GM23338 (cell line): ENCODE data around the gene MARCHF3. TPM values are rescaled to one million over a fixed set of nuclear protein-coding genes. Genes with fewer than 3 reads are reported as not detected.
"Not testable (repeated sequence)": the region's sequence is repeated elsewhere in the genome, so short reads cannot be mapped to it uniquely, and the experiment has no call there.

Experiments used
- ATAC-seq: fragments of 200-7000 bp; cut with Tn5 transposase; 3 replicates; pipeline ENCODE4 v1.9.1; 2020
- DNase-seq: peaks from one replicate; pipeline ENCODE4 v3.0.0-alpha.2; 2015; ENCODE audit warnings: low spot score
- H2AFZ ChIP-seq: fragments of 200-600 bp; sonication (generic); 2 replicates; pipeline ENCODE4 v1.8.0; 2016; ENCODE audit warnings: antibody characterized with exemption, mild to moderate bottlenecking, moderate library complexity
- H3F3A ChIP-seq: fragments of 200-600 bp; sonication (generic); replicated peaks from 2 replicates; pipeline ENCODE4 v1.8.0; 2017; ENCODE audit warnings: antibody characterized with exemption, mixed run types, low read depth
- H3K27ac ChIP-seq: fragments of 200-600 bp; sonication (generic); 2 replicates; pipeline ENCODE4 v1.6.1; 2016; ENCODE audit warnings: low read depth
- H3K27me3 ChIP-seq: fragments of 200-600 bp; sonication (generic); 2 replicates; pipeline ENCODE4 v1.8.0; 2016; ENCODE audit warnings: mild to moderate bottlenecking, mixed run types, moderate library complexity; ENCODE audit not compliant: insufficient read depth
- H3K36me3 ChIP-seq: fragments of 200-600 bp; sonication (generic); 2 replicates; pipeline ENCODE4 v1.8.0; 2016; ENCODE audit warnings: mild to moderate bottlenecking; ENCODE audit not compliant: insufficient read depth
- H3K4me1 ChIP-seq: fragments of 200-600 bp; sonication (generic); 2 replicates; pipeline ENCODE4 v1.8.0; 2016; ENCODE audit warnings: mild to moderate bottlenecking, moderate library complexity; ENCODE audit not compliant: insufficient read depth
- H3K4me2 ChIP-seq: fragments of 200-600 bp; sonication (generic); 2 replicates; pipeline ENCODE4 v1.7.1; 2017; ENCODE audit warnings: mixed run types
- H3K4me3 ChIP-seq: fragments of 200-600 bp; sonication (generic); 2 replicates; pipeline ENCODE4 v1.6.1; 2016; ENCODE audit warnings: mixed run types
- H3K79me2 ChIP-seq: fragments of 200-600 bp; sonication (generic); replicated peaks from 2 replicates; pipeline ENCODE4 v1.8.0; 2017; ENCODE audit warnings: mild to moderate bottlenecking; ENCODE audit not compliant: insufficient read depth
- H3K9me2 ChIP-seq: fragments of 200-600 bp; sonication (generic); 2 replicates; pipeline ENCODE4 v1.8.0; 2017; ENCODE audit not compliant: insufficient read depth
- H4K20me1 ChIP-seq: fragments of 200-600 bp; sonication (generic); replicated peaks from 2 replicates; pipeline ENCODE4 v1.8.0; 2017; ENCODE audit warnings: mild to moderate bottlenecking; ENCODE audit not compliant: insufficient read depth
- H3K27ac Mint-ChIP-seq: 2 replicates; pipeline ENCODE4 v1.8.0; 2020; ENCODE audit warnings: inconsistent platforms, mild to moderate bottlenecking, moderate library complexity, mixed read lengths
- H3K27me3 Mint-ChIP-seq: 3 replicates; pipeline ENCODE4 v1.8.0; 2022; ENCODE audit warnings: low read depth, mild to moderate bottlenecking, moderate library complexity, mixed read lengths, inconsistent platforms; ENCODE audit not compliant: insufficient read depth, poor library complexity
- H3K36me3 Mint-ChIP-seq: 3 replicates; pipeline ENCODE4 v1.8.0; 2021; ENCODE audit warnings: low read depth, mild to moderate bottlenecking, inconsistent platforms, moderate library complexity, mixed read lengths
- H3K4me1 Mint-ChIP-seq: 3 replicates; pipeline ENCODE4 v1.8.0; 2020; ENCODE audit warnings: mild to moderate bottlenecking, inconsistent platforms, mixed read lengths
- H3K4me3 Mint-ChIP-seq: 3 replicates; pipeline ENCODE4 v1.8.0; 2021; ENCODE audit warnings: moderate library complexity, mild to moderate bottlenecking, inconsistent platforms, mixed read lengths
- H3K9me3 Mint-ChIP-seq: 3 replicates; pipeline ENCODE4 v1.8.0; 2020; ENCODE audit warnings: moderate library complexity, mild to moderate bottlenecking, inconsistent platforms, mixed read lengths
- CREB1 ChIP-seq: fragments of 250-450 bp; sonication (Bioruptor Pico); IDR thresholded peaks from 2 replicates; pipeline ENCODE4 v1.5.0; 2020; ENCODE audit warnings: low read depth, mild to moderate bottlenecking, moderate library complexity
- ETS1 ChIP-seq: IDR thresholded peaks from 2 replicates; pipeline ENCODE4 v1.6.1; 2016; ENCODE audit warnings: antibody characterized with exemption
- JUNB ChIP-seq: IDR thresholded peaks from one replicate; pipeline ENCODE4 v1.6.1; 2016; ENCODE audit warnings: antibody characterized with exemption; ENCODE audit not compliant: unreplicated experiment
- ZNF114 ChIP-seq: fragments of 250-450 bp; sonication (Bioruptor Pico); IDR thresholded peaks from 2 replicates; pipeline ENCODE4 v1.5.0; 2020; ENCODE audit warnings: mild to moderate bottlenecking, moderate library complexity
- ZNF331 ChIP-seq: fragments of 250-450 bp; sonication (Bioruptor Pico); IDR thresholded peaks from 2 replicates; pipeline ENCODE4 v1.5.0; 2020; ENCODE audit warnings: low read depth, mild to moderate bottlenecking, moderate library complexity
- polyA plus RNA-seq: library from polyadenylated mRNA; unstranded; fragments of >200 nt; fragmentation: Nextera tagmentation; extraction: Ambion mirVana; gene quantifications from 2 replicates; pipeline ENCODE4 v1.2.1, GENCODE V29; 2016
- total RNA-seq: library from RNA; depleted of rRNA; stranded (reverse); fragments of >200 nt; shearing (Covaris generic); gene quantifications from 2 replicates; pipeline ENCODE4 v1.2.3, GENCODE V29; 2014
- TF ChIP-seq, protein P1 (sequence below): fragments of 250-450 bp; sonication (Bioruptor Pico); IDR thresholded peaks from 2 replicates; pipeline ENCODE4 v1.5.0; 2020; ENCODE audit warnings: mild to moderate bottlenecking, moderate library complexity

MARCHF3 gene
- total and polyA plus RNA-seq, 2 experiments from 2014 or later = 7.0 to 12.7 TPM

- no peak for TF ChIP-seq ETS1
- no peak for TF ChIP-seq CREB1 (CRISPR knock-in tag)
- no peak for TF ChIP-seq ZNF331
- no peak for TF ChIP-seq ZNF114
- TF ChIP-seq JUNB = no peak
- TF ChIP-seq, protein P1, sequence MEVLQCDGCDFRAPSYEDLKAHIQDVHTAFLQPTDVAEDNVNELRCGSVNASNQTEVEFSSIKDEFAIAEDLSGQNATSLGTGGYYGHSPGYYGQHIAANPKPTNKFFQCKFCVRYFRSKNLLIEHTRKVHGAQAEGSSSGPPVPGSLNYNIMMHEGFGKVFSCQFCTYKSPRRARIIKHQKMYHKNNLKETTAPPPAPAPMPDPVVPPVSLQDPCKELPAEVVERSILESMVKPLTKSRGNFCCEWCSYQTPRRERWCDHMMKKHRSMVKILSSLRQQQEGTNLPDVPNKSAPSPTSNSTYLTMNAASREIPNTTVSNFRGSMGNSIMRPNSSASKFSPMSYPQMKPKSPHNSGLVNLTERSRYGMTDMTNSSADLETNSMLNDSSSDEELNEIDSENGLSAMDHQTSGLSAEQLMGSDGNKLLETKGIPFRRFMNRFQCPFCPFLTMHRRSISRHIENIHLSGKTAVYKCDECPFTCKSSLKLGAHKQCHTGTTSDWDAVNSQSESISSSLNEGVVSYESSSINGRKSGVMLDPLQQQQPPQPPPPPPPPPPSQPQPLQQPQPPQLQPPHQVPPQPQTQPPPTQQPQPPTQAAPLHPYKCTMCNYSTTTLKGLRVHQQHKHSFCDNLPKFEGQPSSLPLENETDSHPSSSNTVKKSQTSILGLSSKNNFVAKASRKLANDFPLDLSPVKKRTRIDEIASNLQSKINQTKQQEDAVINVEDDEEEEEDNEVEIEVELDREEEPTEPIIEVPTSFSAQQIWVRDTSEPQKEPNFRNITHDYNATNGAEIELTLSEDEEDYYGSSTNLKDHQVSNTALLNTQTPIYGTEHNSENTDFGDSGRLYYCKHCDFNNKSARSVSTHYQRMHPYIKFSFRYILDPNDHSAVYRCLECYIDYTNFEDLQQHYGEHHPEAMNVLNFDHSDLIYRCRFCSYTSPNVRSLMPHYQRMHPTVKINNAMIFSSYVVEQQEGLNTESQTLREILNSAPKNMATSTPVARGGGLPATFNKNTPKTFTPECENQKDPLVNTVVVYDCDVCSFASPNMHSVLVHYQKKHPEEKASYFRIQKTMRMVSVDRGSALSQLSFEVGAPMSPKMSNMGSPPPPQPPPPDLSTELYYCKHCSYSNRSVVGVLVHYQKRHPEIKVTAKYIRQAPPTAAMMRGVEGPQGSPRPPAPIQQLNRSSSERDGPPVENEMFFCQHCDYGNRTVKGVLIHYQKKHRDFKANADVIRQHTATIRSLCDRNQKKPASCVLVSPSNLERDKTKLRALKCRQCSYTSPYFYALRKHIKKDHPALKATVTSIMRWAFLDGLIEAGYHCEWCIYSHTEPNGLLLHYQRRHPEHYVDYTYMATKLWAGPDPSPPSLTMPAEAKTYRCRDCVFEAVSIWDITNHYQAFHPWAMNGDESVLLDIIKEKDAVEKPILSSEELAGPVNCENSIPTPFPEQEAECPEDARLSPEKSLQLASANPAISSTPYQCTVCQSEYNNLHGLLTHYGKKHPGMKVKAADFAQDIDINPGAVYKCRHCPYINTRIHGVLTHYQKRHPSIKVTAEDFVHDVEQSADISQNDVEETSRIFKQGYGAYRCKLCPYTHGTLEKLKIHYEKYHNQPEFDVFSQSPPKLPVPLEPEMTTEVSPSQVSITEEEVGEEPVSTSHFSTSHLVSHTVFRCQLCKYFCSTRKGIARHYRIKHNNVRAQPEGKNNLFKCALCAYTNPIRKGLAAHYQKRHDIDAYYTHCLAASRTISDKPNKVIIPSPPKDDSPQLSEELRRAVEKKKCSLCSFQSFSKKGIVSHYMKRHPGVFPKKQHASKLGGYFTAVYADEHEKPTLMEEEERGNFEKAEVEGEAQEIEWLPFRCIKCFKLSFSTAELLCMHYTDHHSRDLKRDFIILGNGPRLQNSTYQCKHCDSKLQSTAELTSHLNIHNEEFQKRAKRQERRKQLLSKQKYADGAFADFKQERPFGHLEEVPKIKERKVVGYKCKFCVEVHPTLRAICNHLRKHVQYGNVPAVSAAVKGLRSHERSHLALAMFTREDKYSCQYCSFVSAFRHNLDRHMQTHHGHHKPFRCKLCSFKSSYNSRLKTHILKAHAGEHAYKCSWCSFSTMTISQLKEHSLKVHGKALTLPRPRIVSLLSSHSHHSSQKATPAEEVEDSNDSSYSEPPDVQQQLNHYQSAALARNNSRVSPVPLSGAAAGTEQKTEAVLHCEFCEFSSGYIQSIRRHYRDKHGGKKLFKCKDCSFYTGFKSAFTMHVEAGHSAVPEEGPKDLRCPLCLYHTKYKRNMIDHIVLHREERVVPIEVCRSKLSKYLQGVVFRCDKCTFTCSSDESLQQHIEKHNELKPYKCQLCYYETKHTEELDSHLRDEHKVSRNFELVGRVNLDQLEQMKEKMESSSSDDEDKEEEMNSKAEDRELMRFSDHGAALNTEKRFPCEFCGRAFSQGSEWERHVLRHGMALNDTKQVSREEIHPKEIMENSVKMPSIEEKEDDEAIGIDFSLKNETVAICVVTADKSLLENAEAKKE = no peak
Observed at GRCh38 chr5:126909856-126910255, 120.5 kb downstream of the MARCHF3 start (continued).

GRCh38 chr5:126904407-126904806 is 126.0 kb downstream of the MARCHF3 start:
- Mint-ChIP-seq H3K36me3 (peaks cover 27% of the 10 kb centered on the region), H3K9me3 (peaks cover 23% of the 10 kb centered on the region)
- not testable (repeated sequence) for H3K36me3 ChIP-seq, ATAC-seq, H3K27ac ChIP-seq, H3K4me2 ChIP-seq, H3K27me3 Mint-ChIP-seq, H4K20me1 ChIP-seq, H3K27ac Mint-ChIP-seq, H3K9me2 ChIP-seq, H3K4me1 Mint-ChIP-seq, H3F3A ChIP-seq, H3K79me2 ChIP-seq, H3K4me3 ChIP-seq, H2AFZ ChIP-seq, DNase-seq, H3K4me3 Mint-ChIP-seq, H3K27me3 ChIP-seq, H3K4me1 ChIP-seq
